Endodermal cell (in vitro differentiated cells): ENCODE data around the gene LRP3. TPM values are rescaled to one million over a fixed set of nuclear protein-coding genes. Genes with fewer than 3 reads are reported as not detected.
A peak's percentile ranks its signal among the peaks of the same experiment; 100 is the strongest.

ENCODE experiments used
- DNase-seq: peaks from one replicate; pipeline ENCODE4 v3.0.0-alpha.2; 2017
- H3K27ac ChIP-seq: 2 replicates; pipeline ENCODE4 v1.5.1; 2013; ENCODE audit warnings: mild to moderate bottlenecking, low read depth, low read length, moderate library complexity
- H3K27me3 ChIP-seq: 2 replicates; pipeline ENCODE4 v1.6.1; 2013; ENCODE audit warnings: mild to moderate bottlenecking, low read length, moderate library complexity; ENCODE audit not compliant: insufficient read depth, control insufficient read depth, poor library complexity, severe bottlenecking
- H3K36me3 ChIP-seq: 2 replicates; pipeline ENCODE4 v1.7.0; 2013; ENCODE audit warnings: mild to moderate bottlenecking, low read length, moderate library complexity; ENCODE audit not compliant: control insufficient read depth, insufficient read depth
- H3K4me1 ChIP-seq: one replicate; pipeline ENCODE4 v1.7.0; 2013; ENCODE audit warnings: low read length; ENCODE audit not compliant: control insufficient read depth, insufficient read depth
- H3K4me3 ChIP-seq: 2 replicates; pipeline ENCODE4 v1.5.1; 2013; ENCODE audit warnings: mild to moderate bottlenecking, low read length, moderate library complexity
- H3K9ac ChIP-seq: 2 replicates; pipeline ENCODE4 v1.6.1; 2013; ENCODE audit warnings: mild to moderate bottlenecking, low read length, moderate library complexity; ENCODE audit not compliant: poor library complexity, severe bottlenecking; ENCODE audit errors: extremely low read depth
- H3K9me3 ChIP-seq: 2 replicates; pipeline ENCODE4 v1.6.1; 2013; ENCODE audit warnings: mild to moderate bottlenecking, low read length, moderate library complexity; ENCODE audit not compliant: control insufficient read depth
- H3K27ac Mint-ChIP-seq: 2 replicates; pipeline ENCODE4 v1.8.0; 2020; ENCODE audit warnings: mixed read lengths
- H3K27me3 Mint-ChIP-seq: 2 replicates; pipeline ENCODE4 v1.8.0; 2021; ENCODE audit warnings: mild to moderate bottlenecking, mixed read lengths; ENCODE audit not compliant: insufficient read depth
- H3K36me3 Mint-ChIP-seq: 2 replicates; pipeline ENCODE4 v1.8.0; 2020; ENCODE audit warnings: low read depth, mixed read lengths
- H3K4me1 Mint-ChIP-seq: 2 replicates; pipeline ENCODE4 v1.8.0; 2020; ENCODE audit warnings: mixed read lengths
- H3K4me3 Mint-ChIP-seq: 2 replicates; pipeline ENCODE4 v1.8.0; 2020; ENCODE audit warnings: mild to moderate bottlenecking, moderate library complexity, mixed read lengths
- H3K9me3 Mint-ChIP-seq: 2 replicates; pipeline ENCODE4 v1.8.0; 2020; ENCODE audit warnings: mild to moderate bottlenecking, mixed read lengths
- WGBS, 2 experiments: methylation state at CpG; one replicate each; pipeline versions ENCODE4 v1.1.5 to v1.1.7; 2013; ENCODE audit warnings: missing lambda C conversion rate in 2 of 2, mixed read lengths in 1 of 2; ENCODE audit not compliant: insufficient coverage in 1 of 2, insufficient read length in 1 of 2; 5-methylcytosine and 5-hydroxymethylcytosine counted together
- total RNA-seq, 2 donors: library from RNA; stranded (reverse); fragmentation: NEBNext Ultra II Directional in 1 of 2; extraction: Animal tissue kit (Norgen Biotek cat#: 25700) in 1 of 2; gene quantifications; 2 replicates in 1 of 2; 3 replicates in 1 of 2; pipeline ENCODE4 v1.2.1, GENCODE V29; 2021
- TF ChIP-seq, protein P1 (sequence below): fragments of 200-600 bp; sonication (generic); conservative IDR thresholded peaks from 2 replicates; pipeline ENCODE4 v1.5.0; 2021; ENCODE audit warnings: antibody characterized with exemption, mild to moderate bottlenecking

The LRP3 gene
- total RNA-seq, 2 donors from 2014 or later = 21.2 to 34.4 TPM

DNA sequence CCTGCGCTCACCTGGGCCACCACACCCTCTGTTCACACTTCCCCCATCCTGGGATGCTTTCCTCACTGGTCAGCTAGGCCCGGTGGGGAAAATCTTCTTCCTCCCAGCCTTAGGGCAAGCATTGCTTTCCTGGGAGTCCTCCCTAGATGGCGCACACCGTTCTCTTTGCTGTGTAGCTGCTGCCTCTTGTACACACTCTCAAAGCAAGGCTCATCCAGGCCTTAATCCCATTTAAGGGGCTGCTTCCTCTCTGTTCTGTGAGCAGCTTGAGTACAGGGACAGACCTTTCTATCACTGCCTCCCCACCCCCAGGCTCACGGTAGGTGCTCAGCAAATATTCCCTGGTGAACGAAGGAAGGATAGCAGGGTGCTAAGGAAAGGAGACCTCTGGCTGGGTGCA lies 20.5 kb downstream of the LRP3 start:
- no peaks in the 10 kb centered on the region for H3K9me3 ChIP-seq
- no peaks in the 10 kb centered on the region for H3K36me3 ChIP-seq
- H3K4me1 ChIP-seq = no peaks in the 10 kb centered on the region
- DNase-seq = peak; percentile 86
- WGBS, 2 experiments = 61 to 70% methylated on average over 5 to 6 of the region's 6 CpGs
- no peak overlapping the region for H3K27ac ChIP-seq
- no peaks in the 10 kb centered on the region for H3K27me3 ChIP-seq
- H3K9ac ChIP-seq = no peak overlapping the region
- Mint-ChIP-seq H3K36me3 (no peaks in the 10 kb centered on the region), H3K9me3 (no peaks in the 10 kb centered on the region), H3K4me3 (no peak overlapping the region), H3K27me3 (no peaks in the 10 kb centered on the region), H3K4me1 (peaks cover 2% of the 10 kb centered on the region), H3K27ac (peak overlapping the region; percentile 59)
- no peak overlapping the region for H3K4me3 ChIP-seq
- TF ChIP-seq, protein P1, sequence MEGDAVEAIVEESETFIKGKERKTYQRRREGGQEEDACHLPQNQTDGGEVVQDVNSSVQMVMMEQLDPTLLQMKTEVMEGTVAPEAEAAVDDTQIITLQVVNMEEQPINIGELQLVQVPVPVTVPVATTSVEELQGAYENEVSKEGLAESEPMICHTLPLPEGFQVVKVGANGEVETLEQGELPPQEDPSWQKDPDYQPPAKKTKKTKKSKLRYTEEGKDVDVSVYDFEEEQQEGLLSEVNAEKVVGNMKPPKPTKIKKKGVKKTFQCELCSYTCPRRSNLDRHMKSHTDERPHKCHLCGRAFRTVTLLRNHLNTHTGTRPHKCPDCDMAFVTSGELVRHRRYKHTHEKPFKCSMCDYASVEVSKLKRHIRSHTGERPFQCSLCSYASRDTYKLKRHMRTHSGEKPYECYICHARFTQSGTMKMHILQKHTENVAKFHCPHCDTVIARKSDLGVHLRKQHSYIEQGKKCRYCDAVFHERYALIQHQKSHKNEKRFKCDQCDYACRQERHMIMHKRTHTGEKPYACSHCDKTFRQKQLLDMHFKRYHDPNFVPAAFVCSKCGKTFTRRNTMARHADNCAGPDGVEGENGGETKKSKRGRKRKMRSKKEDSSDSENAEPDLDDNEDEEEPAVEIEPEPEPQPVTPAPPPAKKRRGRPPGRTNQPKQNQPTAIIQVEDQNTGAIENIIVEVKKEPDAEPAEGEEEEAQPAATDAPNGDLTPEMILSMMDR = peak; percentile 71

GRCh38 chr19:33215438-33216197 lies 21.5 kb downstream of the LRP3 start:
- TF ChIP-seq, protein P1 = no peak
- no peak for DNase-seq
- no peaks in the 10 kb centered on the region for H3K36me3 ChIP-seq
- no peaks in the 10 kb centered on the region for H3K9me3 ChIP-seq
- H3K9ac ChIP-seq = no peak overlapping the region
- 94 to 95% methylated on average over 4 to 19 of the region's 19 CpGs for whole genome bisulfite sequencing, 2 experiments
- H3K4me3 ChIP-seq = no peak overlapping the region
- Mint-ChIP-seq H3K36me3 (no peaks in the 10 kb centered on the region), H3K27me3 (no peaks in the 10 kb centered on the region), H3K4me3 (no peak overlapping the region), H3K27ac (no peak overlapping the region), H3K9me3 (no peaks in the 10 kb centered on the region), H3K4me1 (peaks cover 2% of the 10 kb centered on the region)
- H3K27ac ChIP-seq = no peak overlapping the region
- H3K27me3 ChIP-seq = peaks cover under 1% of the 10 kb centered on the region
- no peaks in the 10 kb centered on the region for H3K4me1 ChIP-seq

GRCh38 chr19:33216198-33216830 lies 22.2 kb downstream of the LRP3 start:
- peaks cover 5% of the 10 kb centered on the region for H3K27me3 Mint-ChIP-seq
- Histone ChIP-seq H3K4me1 (no peaks in the 10 kb centered on the region), H3K4me3 (no peak overlapping the region), H3K27me3 (peaks cover 8% of the 10 kb centered on the region), H3K27ac (no peak overlapping the region), H3K9ac (no peak overlapping the region), H3K36me3 (no peaks in the 10 kb centered on the region), H3K9me3 (no peaks in the 10 kb centered on the region)
- no peak overlapping the region for H3K4me3 Mint-ChIP-seq
- peak; percentile 82 for DNase-seq
- 61 to 74% methylated on average over 7 to 12 of the region's 12 CpGs for WGBS, 2 experiments
- H3K9me3 Mint-ChIP-seq = no peaks in the 10 kb centered on the region
- H3K36me3 Mint-ChIP-seq = no peaks in the 10 kb centered on the region
- TF ChIP-seq, protein P1 = peak; percentile 34
- H3K27ac Mint-ChIP-seq = no peak overlapping the region
- H3K4me1 Mint-ChIP-seq = peaks cover 2% of the 10 kb centered on the region
